Pancreas (tissue), 10 donors: Measurements from ENCODE around the gene HSPD1. TPM values are rescaled to one million over a fixed set of nuclear protein-coding genes. Genes with fewer than 3 reads are reported as not detected.
A peak's percentile ranks its signal among the peaks of the same experiment; 100 is the strongest.
"Not testable (repeated sequence)": the region's sequence is repeated elsewhere in the genome, so short reads cannot be mapped to it uniquely, and the experiment has no call there.

Experiments used
- ATAC-seq, 4 donors: fragments of 200-7000 bp; cut with Tn5 transposase; one replicate each; pipeline versions ENCODE4 v1.8.0 to v1.9.1; 2020; ENCODE audit warnings: mild to moderate bottlenecking in 4 of 4, moderate library complexity in 4 of 4
- DNase-seq, 6 donors: peaks; one replicate each; pipeline ENCODE4 v3.0.0-alpha.2; 2020
- FAIRE-seq: peaks from 2 replicates; lab custom pipeline; 2012; peaks lifted over from hg19 to GRCh38; lab: Jason Lieb, UNC
- H3K27ac ChIP-seq, 4 donors: fragments of 200-600 bp; sonication (generic); 1 replicate in 3 of 4; 2 replicates in 1 of 4; pipeline versions ENCODE4 v1.5.0 to v1.8.0; 2020
- H3K27me3 ChIP-seq, 4 donors: fragments of 200-600 bp; one replicate each; pipeline ENCODE4 v1.8.0; 2021
- H3K36me3 ChIP-seq, 3 donors: fragments of 200-600 bp; sonication (generic) in 1 of 3; one replicate each; pipeline versions ENCODE4 v1.5.0 to v1.8.0; 2020 to 2021
- H3K4me1 ChIP-seq, 3 donors: fragments of 200-600 bp; one replicate each; pipeline ENCODE4 v1.8.0; 2021
- H3K4me3 ChIP-seq, 4 donors: fragments of 200-600 bp; sonication (generic) in 2 of 4; one replicate each; pipeline versions ENCODE4 v1.5.0 to v1.8.0; 2020 to 2021
- H3K9me3 ChIP-seq, 4 donors: fragments of 200-600 bp; one replicate each; pipeline ENCODE4 v1.8.0; 2021
- WGBS, 2 donors: extraction: QIAGEN DNeasy Blood & Tissue Kit; methylation state at CpG; one replicate each; pipeline ENCODE4 v1.1.7; 2013; 5-methylcytosine and 5-hydroxymethylcytosine counted together
- intact Hi-C, 3 donors: fragments of 100-400 bp; cut with DNase I; formaldehyde crosslinking; loops; one replicate each; pipeline versions ENCODE4 v1.11.1 to v1.14.2; 2022
- polyA plus RNA-seq, 2 donors: library from polyadenylated mRNA; stranded (reverse); fragments of 200-250 nt; gene quantifications; one replicate each; pipeline ENCODE4 v1.2.3, GENCODE V29; 2013
- total RNA-seq, 6 donors: library from RNA; stranded (reverse); fragmentation: NEBNext Ultra II Directional in 4 of 6; extraction: Animal tissue kit (Norgen Biotek cat#: 25700) in 4 of 6; gene quantifications; one replicate each; pipeline versions ENCODE4 v1.2.1 to v1.2.4, GENCODE V29; 2021 to 2023
- TF ChIP-seq, protein P1 (sequence below), 4 donors: fragments of 200-600 bp; sonication (generic) in 3 of 4; IDR thresholded peaks; one replicate each; pipeline versions ENCODE4 v1.5.0 to v1.8.0; 2021; ENCODE audit warnings: antibody characterized with exemption in 4 of 4
- donor health status: healthy with polysubstance abuse.
- donor health status: DM: no; HTN: no; CAD: no; lungs with moderate emphysema.
- donor health status: DM: no; HTN: no; CAD: no.
- donor health status: control.
- donor health status: control.
- donor health status: Bipolar disorder and iron deficiency.
- donor health status: DM: yes; HTN: yes; CAD: no.
- donor health status: DM: no; HTN: no; CAD: no.
- donor health status: DM: no; HTN: no; CAD: no.
- donor health status: DM: yes; HTN: yes; CAD: no.

The HSPD1 gene
- total and polyA plus RNA-seq, 8 donors: 94.8 to 181 (median 137) TPM

DNA sequence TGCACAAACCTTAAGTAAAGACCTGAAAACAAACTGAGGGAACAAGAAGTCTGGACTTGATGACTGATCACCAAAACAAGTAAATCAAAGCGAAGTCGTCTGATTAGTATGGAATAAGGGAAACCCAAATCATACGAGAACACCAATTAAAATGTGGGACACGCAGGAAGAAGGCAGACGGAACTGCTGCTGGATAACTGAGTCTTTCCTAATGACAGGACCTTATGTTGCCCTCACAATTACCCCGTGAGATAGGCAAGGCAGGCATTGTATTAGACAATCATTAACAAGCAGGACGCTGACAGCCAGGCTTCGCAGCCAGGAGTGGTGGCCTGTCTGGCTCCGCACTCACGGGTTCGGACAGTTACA is 46.9 kb downstream of the HSPD1 start:
- no peak for FAIRE-seq
- Histone ChIP-seq H3K36me3 (no peaks in the 10 kb centered on the region), H3K27ac (peak overlapping the region; percentile 96 to 100 (median 99)), H3K27me3 (no peaks in the 10 kb centered on the region), H3K4me1 (peaks cover 0 to 13% (median 12%) of the 10 kb centered on the region in 3 donors), H3K9me3 (no peaks in the 10 kb centered on the region), H3K4me3 (peak overlapping the region; percentile 21 to 76 (median 57))
- TF ChIP-seq, protein P1, sequence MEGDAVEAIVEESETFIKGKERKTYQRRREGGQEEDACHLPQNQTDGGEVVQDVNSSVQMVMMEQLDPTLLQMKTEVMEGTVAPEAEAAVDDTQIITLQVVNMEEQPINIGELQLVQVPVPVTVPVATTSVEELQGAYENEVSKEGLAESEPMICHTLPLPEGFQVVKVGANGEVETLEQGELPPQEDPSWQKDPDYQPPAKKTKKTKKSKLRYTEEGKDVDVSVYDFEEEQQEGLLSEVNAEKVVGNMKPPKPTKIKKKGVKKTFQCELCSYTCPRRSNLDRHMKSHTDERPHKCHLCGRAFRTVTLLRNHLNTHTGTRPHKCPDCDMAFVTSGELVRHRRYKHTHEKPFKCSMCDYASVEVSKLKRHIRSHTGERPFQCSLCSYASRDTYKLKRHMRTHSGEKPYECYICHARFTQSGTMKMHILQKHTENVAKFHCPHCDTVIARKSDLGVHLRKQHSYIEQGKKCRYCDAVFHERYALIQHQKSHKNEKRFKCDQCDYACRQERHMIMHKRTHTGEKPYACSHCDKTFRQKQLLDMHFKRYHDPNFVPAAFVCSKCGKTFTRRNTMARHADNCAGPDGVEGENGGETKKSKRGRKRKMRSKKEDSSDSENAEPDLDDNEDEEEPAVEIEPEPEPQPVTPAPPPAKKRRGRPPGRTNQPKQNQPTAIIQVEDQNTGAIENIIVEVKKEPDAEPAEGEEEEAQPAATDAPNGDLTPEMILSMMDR (IDR thresholded peaks at IDR 0.05): no peak
- DNase-seq: no peak
- 1% methylated on average over 11 of the region's 11 CpGs for WGBS, 2 donors
- peak; percentile 48 to 67 (median 64) for ATAC-seq
- intact Hi-C loops: no loop called here

DNA sequence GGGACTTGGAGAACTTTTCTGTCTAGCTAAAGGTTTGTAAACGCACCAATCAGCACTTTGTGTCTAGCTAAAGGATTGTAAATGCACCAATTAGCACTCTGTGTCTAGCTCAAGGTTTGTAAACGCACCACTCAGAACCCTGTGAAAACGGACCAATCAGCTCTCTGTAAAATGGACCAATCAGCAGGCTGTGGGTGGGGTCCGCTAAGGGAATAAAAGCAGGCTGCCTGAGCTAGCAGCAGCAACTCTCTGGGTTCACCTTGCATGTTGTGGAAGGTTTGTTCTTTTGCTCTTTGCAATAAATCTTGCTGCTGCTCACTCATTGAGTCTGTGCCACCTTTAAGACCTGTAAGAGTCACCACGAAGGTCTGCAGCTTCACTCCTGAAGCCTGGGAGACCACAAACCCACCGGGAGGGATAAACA is 48.7 kb downstream of the HSPD1 start:
- FAIRE-seq, H3K36me3 ChIP-seq, H3K9me3 ChIP-seq, DNase-seq, H3K27me3 ChIP-seq, intact Hi-C loops, H3K4me3 ChIP-seq, ATAC-seq, H3K27ac ChIP-seq: not testable (repeated sequence)
- 76 to 88% methylated on average over 6 of the region's 6 CpGs for WGBS, 2 donors
- peaks cover 0 to 13% (median 12%) of the 10 kb centered on the region in 3 donors for H3K4me1 ChIP-seq

DNA sequence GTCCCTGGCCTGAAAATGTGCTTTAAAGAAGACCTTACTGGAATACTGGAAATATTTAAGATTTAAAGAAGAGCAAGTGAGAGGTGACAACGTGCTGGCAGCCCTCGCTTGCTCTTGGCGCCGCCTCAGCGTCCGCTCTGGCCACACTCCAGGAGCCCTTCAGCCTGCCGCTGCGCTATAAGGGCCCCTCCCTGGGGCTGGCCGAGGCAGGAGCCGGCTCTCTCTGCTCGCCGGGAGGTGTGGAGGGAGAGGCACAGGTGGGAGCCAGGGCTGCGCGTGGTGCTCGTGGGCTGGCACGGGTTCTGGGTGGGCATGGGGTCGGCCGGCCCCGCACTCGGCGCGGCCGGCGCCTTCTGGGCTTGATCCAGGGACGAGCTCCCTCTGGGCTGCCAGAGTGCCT is 49.2 kb downstream of the HSPD1 start:
- ATAC-seq: no peak
- 90 to 96% methylated on average over 25 of the region's 25 CpGs for WGBS, 2 donors
- Histone ChIP-seq H3K36me3 (no peaks in the 10 kb centered on the region), H3K9me3 (no peaks in the 10 kb centered on the region), H3K4me1 (peaks cover 0 to 13% (median 12%) of the 10 kb centered on the region in 3 donors), H3K27me3 (no peaks in the 10 kb centered on the region), H3K27ac (no peak overlapping the region), H3K4me3 (no peak overlapping the region)
- peak in 2 of 6 donors; percentile 24 to 60 for DNase-seq
- FAIRE-seq: no peak
- intact Hi-C loops: no loop called here
- TF ChIP-seq, protein P1 (IDR thresholded peaks at IDR 0.05): no peak

DNA sequence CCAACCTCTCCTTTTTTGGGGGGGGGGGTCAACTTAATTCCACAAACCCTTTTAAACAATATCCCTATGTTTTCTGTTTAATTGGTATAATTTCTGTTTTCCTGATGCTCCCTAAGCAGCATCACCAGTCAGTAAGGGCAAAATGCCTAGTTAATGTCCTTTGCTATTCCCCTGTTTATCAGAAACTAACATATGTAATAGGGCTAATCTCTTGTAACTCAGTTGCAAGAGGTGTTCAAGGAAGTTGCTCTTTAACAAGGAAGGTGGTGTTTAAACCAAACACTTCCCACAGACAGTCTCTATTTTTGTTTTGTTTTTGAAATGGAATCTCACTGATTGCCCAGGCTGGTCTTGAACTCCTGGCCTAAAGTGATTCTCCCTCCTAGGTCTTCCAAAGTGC is 52.8 kb downstream of the HSPD1 start:
- no peak overlapping the region for H3K27ac ChIP-seq
- intact Hi-C loops: no loop called here
- no peaks in the 10 kb centered on the region for H3K4me1 ChIP-seq
- no peaks in the 10 kb centered on the region for H3K36me3 ChIP-seq
- no peak for DNase-seq
- TF ChIP-seq, protein P1 (IDR thresholded peaks at IDR 0.05): no peak
- H3K4me3 ChIP-seq: no peak overlapping the region
- no peak for ATAC-seq
- H3K9me3 ChIP-seq: no peaks in the 10 kb centered on the region
- no peaks in the 10 kb centered on the region for H3K27me3 ChIP-seq
- FAIRE-seq: no peak

DNA sequence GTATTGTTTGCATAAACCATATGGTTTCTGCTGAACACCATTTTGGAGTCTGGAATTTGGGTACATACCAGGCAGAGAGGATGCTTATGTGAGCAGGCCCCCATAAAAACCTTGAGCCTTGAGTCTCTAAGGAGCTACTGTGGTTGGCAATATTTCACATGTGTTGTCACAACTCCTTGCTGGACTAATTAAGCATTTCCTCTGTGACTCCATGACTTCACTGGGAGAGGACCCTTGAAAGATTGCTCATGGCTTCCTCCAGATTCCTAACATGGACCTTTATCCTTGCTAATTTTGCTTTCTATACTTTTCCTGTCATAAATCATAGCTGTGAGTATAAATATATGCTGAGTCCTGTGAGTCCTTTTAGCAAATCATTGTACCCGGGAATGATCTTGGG is 53.9 kb downstream of the HSPD1 start:
- no peak overlapping the region for H3K4me3 ChIP-seq
- WGBS, 2 donors: 80 to 83% methylated on average over 1 of the region's 1 CpG
- no peaks in the 10 kb centered on the region for H3K36me3 ChIP-seq
- no peak overlapping the region for H3K27ac ChIP-seq
- TF ChIP-seq, protein P1 (IDR thresholded peaks at IDR 0.05): no peak
- no peaks in the 10 kb centered on the region for H3K27me3 ChIP-seq
- ATAC-seq: no peak
- H3K4me1 ChIP-seq: no peaks in the 10 kb centered on the region
- intact Hi-C loops: no loop called here
- FAIRE-seq: no peak
- no peaks in the 10 kb centered on the region for H3K9me3 ChIP-seq
- no peak for DNase-seq
